Suppressor macrophage treated with lipopolysaccharide for 1 hour (primary cell): ENCODE data around the gene HMX1.

Experiments
- DNase-seq, 3 donors: peaks; one replicate each; pipeline ENCODE4 v3.0.0-alpha.2; 2020 to 2022

Gene HMX1

DNA sequence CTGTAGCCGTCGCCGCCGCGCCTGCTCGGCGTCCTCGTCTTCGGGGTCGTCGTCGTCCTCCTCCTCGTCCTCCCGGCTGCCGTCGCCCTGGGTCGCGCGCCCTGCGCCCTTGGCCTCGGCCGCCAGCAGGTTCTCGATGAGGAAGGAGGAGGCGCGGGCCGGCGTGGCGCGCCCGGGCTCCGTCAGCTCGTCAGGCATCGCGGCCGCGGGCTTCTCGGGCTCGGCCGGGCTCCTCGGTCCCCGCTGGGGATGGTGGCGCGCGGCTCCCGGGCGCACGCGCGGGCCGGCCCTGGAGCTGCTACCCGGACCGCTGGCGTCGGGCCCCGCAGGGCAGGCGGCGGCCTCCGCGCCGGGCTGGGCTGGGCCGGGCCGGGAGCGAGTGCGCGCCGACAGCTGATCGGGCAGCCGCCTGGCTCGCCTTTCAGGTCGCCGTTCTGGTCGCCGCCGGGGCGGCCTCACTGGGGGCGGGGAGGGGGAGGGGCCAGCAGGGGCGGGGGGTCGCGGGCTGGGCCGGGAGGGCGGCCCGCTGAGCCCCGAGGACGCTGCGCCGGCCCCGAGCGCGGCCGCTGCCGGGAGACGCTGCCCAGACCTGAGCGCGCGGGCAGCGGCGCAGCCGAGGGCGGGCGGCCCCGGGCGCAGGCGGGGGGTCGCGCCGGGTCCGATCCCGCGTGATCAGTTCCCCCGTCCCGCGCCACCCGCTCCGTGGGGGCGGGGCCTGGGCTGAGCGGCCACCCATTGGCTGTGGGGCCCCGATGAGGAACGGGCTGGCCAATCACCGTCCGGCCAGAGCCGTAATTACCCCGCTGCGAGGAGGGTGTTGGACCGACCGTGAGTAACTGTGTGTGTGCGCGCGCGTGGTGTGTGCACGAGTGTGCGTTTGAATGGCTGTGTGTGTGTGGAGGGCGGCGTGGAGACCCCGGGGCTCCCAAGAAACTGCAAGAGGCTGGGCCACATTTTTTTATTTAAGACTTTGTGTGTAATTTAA, at the start of gene HMX1:
HMX1 (minus strand) TSS at position 423 of the 985 bp plus-strand sequence; CDS start at position 198, 225 bp downstream.
- DNase-seq = no peak

DNA sequence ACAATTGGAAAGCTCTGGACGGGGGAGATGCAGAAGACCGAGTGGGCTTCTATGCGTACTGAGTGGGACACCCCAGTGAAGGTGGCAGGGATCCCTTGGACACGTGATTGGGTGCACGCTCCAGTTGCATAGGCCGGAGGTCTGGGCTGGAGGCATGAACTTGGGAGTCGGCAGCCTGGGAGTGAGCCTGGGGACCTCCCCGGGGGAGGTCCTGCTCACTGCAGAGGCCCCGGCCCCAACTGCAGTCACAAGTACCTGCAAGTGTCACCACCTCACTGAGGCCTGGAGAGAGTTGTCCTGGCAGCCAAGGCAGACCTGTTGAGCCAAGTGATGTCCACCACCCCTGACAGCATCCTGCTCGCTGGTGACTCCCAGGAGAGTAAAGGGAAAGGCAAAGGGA, 49.3 kb upstream of the HMX1 start:
- DNase-seq = no peak

DNA sequence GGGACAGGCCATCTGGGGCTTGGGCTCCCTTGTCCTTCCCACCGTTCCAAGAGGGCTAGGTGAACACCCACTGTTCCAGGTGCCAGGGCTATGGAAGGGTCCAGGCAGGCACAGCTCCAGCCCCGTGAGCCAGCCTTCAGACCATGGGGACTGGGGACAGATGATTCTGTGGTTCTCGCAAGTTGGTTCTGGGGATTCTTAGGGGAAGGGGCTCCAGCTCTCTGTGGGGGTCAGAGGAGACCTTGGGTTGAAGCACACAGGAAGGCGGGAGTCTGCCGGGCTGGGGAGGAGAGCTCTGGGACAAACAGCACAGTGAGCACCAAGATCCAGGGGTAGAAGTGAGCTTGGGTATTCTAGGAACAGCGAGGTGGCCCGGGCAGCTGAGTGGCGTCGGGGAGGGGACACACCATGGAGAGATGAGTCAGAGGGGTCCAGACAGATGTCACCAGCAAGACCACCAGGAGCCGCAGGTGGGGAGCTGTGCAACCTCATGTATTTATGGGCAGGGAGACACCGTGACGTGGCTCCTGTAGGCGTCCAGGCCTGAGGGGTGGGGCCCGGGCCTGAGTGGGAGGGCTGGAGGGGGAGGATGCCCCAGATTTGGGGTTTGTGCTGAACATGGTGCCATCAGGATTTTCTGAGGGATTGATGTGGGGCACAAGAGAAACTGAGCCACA, 48.8 kb upstream of the HMX1 start:
- DNase-seq = no peak

DNA sequence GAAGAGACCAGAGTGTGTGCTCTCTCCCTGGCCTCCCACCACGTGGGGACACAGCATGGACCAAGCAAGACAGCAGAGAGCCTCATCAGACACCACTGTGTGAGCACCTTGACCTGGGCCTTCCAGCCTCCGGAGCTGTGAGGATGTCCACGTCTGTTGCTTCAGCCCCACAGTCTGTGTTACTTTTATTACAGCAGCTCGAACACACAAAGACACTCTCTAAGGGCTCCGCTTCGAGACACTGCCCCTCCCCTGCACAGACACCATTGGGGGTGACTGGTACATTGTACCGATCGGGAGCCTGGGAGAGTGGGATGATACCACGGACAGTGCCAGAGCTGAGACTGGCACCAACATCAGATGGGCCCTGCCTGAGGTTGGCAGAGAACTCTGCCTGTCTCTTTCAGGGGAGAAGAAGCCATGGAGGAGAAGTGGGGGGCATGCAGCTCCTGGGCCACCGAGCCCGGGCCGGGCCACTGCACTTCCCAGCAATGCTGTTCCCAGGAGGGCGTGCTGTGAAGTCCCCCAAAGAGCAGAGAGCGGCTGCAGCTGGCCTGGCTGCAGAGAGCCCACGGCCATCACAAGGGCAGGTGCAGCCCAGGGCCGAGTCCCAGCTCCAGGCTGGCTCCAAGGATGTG, 48.1 kb upstream of the HMX1 start:
- DNase-seq = no peak

DNA sequence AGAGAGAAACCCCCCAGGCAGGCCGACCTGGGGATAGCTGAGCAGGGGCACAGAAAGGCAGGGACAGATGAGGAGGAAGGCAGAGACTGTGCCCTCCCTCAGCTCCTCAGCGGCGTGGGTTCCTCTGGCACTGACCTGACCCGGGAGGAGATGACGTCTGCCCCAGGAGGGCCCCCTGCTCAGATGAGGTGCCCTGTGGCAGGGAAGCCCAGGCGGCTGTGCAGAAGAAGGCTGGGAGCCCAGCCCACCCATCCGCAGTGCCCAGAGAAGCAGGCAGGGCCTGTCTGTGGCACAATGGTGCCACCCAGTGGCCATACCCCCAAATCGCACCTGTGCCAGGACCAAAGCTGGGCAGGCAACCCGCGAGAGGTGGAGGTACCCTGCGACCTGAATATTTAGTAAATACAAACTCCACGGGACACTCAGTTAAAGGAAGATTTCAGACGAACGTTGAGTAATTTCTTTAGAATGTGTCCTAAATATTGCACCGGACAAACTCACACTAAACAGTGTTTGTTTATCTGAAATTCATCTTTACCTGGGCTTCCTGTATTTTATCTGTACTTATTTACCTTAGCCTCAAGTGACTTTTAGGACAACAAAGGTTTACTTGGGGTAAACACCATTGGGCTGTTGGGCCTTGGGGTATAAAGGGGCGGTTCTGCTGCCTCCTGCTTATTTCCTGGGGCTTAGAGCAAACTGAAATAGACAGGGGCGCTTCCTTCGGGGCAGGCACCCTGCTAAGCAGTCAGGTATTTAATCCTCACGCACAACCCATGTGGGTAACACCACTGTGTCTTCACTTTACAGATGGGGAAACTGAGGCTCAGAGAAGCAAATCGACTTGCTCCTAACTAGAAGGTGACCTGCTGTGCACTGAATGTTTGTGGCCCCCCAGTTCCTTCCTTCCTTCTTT, 46.5 kb upstream of the HMX1 start:
- DNase-seq = peak; percentile 44 to 72 (median 59)

DNA sequence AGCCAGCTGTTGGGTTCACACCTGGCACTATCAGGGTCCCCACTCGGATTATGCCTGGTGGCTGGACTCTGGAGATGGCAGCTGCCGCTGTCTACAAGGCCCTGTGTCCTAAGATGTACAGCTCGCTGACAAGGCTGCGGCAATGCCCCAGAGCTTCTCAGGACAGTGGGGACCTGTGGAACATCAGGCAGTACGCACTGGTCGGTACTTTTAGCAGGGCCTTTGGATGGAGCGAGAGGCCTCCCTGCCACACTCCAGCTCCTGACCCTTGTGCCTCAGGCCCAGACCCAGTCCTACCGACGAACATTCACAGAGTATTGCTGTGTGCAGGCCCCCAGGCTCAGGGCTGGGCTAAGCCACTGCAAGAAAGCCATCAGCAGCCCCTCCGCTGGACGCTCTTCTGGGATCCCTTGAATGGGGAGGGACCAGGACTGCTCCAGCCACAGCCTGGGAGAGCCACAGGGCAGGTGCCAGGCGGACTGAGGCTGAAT, 45.7 kb upstream of the HMX1 start:
- no peak for DNase-seq

DNA sequence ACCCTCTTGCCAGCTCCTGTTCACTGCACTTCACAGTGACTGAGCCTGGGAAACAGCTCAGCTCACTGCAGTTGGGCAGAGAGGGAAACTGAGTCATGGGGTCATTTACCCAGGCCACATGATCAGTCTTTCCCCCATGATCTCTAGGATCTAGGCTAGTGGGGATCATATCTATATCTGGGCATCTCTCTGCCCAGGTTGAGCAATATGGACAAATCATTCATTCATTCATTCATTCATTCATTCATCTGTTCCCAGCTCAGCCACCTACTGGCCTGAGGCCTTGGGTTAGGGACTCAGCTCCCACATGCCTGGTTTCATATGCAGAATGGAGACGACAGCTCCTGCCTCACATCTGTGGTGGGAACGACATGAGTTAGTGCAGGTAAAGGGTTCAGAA, 45.3 kb upstream of the HMX1 start:
- DNase-seq = no peak

DNA sequence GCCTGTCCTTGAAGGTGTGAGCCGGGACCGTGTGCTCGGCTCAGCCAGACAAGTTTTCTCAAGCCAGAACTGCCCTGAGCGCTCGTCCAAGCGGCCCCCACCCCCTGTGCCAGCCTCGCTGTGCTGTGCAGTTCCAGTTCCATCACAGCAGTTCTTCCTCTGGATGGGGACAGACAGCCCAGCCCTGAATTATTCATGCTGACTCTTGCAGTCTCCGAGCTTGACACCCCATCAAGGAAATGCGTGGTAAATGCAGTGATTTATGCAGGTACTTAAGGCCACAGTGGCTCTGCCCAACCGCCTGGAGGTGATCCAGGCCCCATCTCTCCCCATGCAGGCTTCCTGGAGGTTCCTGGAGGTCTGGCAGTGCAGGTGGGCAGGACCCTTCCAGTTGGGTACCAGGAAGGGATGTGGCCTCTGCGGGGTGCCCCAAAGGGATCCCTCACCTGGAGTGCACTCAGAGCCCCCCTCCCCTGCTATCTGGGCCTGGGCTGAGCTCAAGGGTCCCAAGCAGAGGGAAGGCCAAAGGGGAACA, 44.8 kb upstream of the HMX1 start:
- DNase-seq = no peak

DNA sequence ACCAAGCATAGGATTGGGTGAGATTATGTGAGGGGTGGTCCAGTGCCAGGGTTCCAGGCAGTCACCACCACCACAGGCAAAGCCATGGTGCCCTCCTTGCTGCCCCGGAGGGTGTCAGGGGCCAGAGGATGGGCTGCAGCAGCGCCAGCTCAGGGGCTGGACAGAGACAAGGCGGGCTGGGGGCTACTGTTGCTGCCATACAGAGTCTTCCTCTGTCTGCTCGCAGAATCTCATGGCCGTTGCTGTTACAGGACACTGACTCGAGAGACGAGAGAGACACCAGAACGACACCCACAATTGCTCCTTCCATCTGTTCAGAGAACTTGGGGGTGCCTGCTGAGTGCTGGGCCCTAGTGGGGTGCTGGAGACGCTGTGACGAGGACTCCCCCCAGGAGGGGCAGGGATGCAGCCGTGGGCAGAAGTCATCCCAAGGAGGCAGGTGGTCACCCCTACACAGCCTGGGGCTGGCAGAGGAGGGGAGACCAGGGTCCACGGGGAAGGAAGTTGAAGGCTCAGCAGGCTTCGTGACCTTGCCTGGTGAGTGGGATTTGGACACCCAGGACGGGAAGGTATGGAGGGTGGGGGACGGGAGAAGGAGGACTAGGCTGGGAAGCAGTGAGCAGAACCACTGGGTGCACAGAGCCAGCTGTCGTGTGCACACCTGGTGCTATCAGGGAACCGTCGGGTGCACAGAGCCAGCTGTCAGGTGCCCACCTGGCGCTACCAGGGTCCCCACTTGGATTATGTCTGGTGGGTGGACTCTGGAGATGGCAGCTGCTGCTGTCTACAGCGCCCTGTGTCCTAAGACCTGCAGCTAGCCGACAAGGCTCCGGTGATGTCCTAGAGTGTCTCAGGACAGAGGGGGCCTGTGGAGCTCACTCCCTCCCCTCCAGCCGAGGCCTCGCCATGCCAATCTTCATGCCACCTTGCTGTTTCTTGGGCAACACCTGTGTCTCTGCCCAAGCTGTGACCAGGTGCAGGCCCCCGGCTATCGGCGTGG, 43.9 kb upstream of the HMX1 start:
- no peak for DNase-seq

DNA sequence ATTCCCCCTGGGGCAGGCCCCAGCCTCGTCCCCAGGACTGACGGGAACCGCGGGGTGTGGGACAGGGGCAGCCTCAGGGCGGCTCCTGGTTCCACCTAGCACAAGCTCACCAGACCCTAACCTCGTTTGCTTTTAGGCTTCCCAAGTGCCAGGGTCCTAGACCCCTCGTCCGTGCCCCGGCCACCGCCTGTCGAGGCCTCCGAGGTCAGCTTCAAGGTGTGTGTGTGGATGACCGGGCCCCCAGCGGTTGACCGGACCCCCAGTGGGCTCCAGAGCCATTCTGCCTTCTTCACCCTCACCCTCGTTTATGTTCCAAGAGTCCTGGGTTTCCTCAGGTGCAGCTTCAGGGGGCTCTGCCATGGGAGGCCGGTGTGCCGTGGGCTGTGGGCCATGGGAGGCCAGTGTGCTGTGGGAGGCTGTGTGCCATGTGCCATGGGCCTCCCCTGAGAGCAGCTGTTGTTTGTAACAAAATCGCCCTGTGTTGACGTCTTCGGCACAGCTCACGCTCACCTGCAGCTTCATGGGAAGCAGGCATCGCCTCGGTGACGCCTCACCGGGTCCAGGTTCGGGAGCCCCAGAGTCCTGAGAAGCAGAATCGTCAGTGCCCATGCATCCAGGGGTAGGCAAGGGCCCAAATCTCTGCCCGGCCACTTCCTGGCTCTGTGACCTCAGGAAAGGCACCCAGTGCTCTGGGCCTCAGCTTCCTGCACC, 43.0 kb upstream of the HMX1 start:
- DNase-seq = no peak

DNA sequence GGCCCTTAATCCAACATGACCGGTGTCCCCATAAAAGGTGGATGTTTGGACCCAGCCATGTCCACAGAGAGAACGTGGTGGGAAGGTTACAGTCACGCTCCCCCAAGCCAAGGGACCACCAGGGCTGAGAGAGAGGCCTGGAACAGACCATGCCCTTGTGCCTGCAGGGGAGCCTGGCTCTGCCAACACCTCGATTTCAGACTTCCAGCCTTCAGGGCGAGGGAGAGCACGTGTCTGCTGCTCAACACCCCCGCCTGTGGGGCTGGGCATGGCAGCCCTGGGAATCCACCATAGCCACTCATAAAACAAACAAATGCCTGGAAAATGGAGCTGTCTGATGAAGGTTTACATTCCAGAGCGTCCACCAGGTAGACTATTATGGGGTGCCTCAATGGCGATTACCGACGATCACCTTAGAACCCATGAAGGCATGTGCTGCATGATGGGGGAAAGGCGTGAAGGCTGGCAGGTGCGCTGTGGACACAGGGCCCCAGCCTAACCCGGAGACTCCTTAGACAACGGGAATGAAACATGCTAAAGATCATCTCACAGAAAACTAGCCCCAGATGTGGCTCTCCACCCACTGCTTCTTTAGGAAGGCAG, 42.3 kb upstream of the HMX1 start:
- DNase-seq = no peak

DNA sequence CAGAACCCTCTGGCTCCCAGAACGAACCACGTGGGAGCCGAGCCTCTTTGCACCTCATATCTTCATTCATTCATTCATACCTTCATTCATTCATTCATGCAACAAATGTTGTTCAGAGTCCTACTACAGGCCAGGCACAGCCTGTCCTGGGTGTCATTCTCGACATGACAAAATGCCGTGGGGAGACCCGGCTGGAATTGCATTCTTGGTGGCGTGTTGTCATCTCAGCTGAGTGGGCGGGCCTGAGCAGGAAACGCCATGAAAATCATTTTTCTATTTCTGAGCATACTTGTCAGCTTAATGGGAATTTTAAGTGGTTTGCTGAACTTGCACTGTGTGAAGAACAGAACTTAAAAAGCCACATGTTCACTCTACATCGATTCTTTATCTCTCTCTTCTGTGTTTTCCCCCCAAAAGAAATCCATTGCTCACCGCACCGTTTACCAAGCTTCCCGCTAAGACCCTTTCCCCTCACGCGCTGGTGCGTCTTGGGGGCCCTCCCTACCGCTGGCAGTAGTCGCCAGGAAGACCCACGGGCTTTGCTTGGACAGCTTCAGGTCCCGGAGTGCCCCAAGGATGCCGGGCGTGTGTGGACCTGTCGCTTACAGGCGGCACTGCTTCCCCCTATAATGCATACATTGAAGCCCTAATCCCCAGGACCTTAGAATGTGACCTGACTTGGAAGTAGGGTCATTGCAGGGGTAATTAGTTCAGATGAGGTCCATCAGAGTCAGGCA, 41.6 kb upstream of the HMX1 start:
- no peak for DNase-seq

DNA sequence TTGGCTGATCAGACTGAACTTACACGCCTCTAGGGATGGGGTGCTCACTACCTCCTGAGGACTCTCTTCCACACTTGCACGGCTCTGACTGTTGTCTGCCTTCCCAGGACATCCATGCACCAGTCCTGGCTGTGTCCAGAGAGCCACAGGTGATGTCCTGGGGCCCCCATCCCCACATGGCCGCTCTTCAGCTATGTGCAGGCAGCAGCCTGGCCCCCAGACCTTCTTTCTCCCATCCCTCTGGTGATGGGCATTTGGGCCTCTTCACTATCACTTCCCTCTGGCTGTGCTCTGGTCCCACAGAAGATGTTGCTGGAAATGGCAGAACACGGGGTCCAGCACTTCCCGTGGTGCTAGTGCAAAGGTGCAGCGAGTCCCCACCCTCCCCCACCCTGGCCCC, 40.9 kb upstream of the HMX1 start:
- no peak for DNase-seq

DNA sequence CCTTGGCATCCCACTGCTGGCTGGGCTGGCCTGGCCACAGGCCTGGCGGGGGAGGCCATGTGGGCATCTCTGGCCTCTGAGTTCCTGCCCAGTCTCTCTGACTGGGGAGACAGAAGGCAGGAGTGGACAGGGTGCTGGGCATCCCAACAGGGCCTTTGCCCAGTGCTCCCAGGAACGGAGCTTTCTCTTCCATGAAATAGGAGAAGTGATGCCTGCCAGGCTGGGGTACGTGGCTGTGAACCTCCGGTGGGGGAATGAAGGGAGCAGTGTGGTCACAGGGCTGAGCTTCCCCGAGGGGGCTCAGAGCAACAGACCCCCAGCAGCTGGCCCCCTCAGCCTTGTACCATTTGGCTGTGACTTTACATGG, 40.4 kb upstream of the HMX1 start:
- no peak for DNase-seq

DNA sequence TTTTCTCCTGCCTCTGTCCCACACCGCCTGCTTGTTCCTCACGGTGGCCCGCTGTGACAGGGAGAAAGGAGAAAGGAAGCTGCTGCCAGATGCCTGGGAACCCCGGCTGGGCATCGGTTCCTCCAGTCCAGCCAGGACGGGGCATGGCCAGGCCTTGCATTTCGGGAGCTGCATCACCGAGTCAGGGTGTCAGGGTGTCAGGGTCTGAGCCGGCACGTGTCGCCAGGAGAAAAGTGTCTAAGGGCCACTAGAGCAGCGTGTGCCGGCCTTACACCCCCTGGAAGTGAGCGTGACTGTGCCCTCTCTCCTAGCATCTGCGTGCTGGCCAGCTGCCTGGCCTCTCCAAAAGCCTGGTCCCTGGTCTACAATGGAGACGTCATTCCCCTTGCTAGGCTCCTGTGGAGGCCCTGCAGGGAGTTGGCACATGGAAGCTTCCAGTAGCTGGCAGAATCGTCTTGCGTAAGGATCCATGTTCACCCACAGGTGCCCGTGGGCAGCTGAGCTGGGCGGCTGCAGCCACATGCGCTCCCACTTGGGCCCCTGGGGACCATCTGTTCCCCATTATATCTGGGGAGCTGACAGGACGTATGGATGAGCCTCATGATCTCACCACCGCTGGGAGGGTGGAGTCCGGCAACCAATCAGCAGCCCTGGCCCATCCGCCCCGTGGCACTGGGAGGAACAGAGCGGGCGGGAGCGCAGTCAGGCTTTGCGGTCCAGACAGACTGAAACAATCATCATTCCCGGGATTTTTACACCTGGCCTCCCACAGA, 39.9 kb upstream of the HMX1 start:
- no peak for DNase-seq

DNA sequence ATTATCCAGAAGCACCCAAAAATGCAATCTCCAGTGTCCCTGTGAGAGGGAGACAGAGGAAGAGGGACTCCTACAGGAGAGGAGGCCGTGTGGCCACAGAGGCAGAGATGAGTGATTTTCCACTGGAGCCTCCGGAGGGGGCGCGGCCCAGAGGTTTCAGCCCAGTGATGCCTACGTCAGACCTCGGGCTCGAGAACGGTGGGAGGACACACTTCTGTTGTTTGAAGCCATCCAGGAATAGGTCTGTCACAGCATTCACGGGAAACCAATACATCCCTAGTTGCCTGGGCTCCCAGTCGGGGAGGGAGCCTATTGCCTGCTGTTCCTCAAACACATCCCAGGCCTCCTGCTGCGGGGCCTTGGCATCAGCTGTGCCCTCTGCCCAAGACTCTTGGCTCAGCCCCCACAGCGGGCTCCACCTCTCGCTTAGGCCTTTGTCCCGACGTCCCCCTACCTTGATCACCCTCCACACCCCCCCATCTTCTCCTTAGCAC, 39.2 kb upstream of the HMX1 start:
- DNase-seq = no peak

DNA sequence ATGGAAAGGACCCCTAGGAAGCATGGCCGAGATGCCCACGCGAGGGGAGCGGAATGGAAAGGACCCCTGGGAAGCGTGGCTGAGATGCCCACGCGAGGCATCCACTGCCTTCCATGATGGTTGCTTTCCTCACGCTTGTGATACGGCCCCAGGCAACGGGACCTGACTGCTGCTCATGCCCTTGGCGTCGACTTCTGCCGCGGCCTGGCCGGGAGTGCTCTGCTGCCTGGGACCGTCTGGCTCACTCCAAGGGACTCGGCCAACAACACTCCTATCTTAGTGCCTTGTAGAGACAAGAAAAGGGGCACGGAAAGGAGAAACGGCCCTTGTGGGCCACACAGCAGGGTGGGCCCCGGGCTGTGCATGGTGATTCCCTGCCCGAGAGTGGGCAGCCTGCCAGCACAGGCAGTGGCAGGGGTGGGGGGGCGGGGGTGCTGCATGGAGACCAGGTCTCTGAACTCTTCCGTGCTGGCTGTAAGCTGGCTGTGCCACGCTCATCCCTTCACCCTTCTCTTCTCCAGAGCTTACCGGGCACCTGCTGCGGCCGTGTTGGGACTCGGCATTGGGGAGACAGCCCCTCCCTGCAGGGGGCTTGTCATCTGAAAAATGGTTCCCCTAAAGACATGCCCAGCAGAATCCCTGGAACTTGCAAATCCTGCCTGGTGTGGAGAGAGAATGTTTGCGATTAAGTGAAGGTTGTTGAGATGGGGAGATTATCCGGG, 38.6 kb upstream of the HMX1 start:
- DNase-seq = no peak
